HG03280 (cell line): ENCODE data around the gene AIDA.
A peak's percentile ranks its signal among the peaks of the same experiment; 100 is the strongest.
"Not testable (repeated sequence)": the region's sequence is repeated elsewhere in the genome, so short reads cannot be mapped to it uniquely, and the experiment has no call there.

Source experiments
- ATAC-seq: cut with Tn5 transposase; IDR thresholded peaks from one replicate; pipeline ENCODE4 v1.9.1; 2021; ENCODE audit warnings: mild to moderate bottlenecking, moderate library complexity; ENCODE audit not compliant: unreplicated experiment

The AIDA gene, protein sequence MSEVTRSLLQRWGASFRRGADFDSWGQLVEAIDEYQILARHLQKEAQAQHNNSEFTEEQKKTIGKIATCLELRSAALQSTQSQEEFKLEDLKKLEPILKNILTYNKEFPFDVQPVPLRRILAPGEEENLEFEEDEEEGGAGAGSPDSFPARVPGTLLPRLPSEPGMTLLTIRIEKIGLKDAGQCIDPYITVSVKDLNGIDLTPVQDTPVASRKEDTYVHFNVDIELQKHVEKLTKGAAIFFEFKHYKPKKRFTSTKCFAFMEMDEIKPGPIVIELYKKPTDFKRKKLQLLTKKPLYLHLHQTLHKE

GRCh38 chr1:222712253-222713090, at the start of gene AIDA, which contains the start of gene BROX:
Gene AIDA (minus strand): TSS chr1:222712491. CDS start chr1:222712317, 174 bp downstream.
Gene BROX (plus strand): TSS chr1:222712564. CDS start chr1:222715700, 3,136 bp downstream.
- peak; percentile 82 for ATAC-seq

- no peak for ATAC-seq
Measured at GRCh38 chr1:222761083-222761482, 48.8 kb upstream of the AIDA start.

GRCh38 chr1:222759451-222760035, 47.3 kb upstream of the AIDA start:
- no peak for ATAC-seq

- ATAC-seq: no peak
Measured at GRCh38 chr1:222757646-222758268, 45.5 kb upstream of the AIDA start.

GRCh38 chr1:222754366-222755139, 42.3 kb upstream of the AIDA start:
- no peak for ATAC-seq

DNA sequence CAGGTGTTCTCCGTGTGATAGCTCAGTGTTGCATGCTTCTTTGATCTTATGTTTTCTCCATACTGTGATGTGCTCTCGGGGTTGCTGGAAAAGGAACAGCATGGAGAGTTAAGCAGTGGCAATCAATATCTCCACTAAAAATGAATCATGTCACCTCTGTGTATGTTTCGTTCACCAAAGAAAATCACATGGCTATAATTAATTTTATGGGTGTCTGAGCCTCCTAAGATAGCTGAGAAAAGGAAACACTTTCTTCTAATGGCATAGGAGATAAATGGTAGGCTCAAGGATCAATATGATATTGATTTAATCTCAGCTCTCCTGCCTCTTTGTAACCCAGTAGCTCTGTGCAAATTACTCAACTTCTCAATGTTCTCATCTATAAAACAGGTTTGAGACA, 39.0 kb upstream of the AIDA start:
- ATAC-seq: no peak

- peak; percentile 80 for ATAC-seq
Measured at GRCh38 chr1:222750651-222751050, 38.4 kb upstream of the AIDA start.

GRCh38 chr1:222749927-222750326, 37.6 kb upstream of the AIDA start:
- ATAC-seq: no peak

DNA sequence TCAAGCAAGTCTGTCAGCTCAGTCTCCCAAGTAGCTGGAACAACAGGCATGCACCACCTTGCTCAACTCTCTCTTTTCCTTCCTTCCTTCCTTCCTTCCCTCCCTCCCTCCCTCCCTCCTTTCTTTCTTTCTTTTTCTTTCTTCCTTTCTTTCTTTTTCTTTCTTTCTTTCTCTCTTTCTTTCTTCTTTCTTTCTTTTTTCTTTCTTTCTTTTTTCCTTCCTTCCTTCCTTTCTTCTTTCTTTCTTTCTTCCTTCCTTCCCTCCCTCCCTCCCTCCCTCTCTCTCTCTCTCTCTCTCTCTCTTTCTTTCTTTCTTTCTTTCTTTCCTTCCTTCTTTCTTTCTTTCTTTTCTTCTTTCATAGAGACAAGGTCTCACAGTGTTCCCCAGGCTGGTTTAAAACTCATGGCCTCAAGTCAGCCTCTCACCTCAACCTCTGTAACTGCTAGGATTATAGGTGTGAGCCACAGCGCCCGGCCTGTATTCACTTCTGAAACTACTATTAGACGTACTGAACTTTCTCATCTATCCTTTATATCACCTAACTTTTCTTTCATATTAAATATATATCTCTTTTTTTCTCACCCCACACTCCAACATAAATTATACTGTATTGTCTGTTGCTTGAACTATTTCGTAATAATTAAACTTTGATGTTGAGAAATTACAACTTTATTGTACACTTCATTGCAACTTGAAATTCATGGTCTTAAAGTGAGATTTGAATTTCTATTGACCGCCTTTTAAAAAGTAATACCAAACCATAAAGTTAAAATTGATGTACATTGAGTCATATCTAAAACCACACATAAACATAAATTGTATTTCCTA, 29.6 kb upstream of the AIDA start:
- not testable (repeated sequence) for ATAC-seq

DNA sequence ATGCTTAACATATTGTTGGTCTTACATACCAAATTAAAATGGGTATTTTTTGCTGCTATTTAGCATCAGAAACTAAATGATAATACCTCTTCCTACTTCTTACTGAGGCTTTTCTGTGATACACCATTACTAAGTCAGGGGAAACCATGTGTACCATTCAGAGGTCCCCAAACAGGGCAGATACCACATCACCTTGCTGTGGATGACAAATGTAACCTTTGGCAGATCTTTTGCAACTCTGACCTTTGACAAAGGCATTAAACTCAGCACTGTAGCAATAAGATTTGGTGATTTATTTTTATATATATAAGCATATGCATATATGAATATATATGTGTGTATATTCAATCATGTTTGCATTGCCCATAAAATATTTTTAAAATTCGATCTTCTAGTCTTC, 27.6 kb upstream of the AIDA start:
- no peak for ATAC-seq

- no peak for ATAC-seq
Measured at GRCh38 chr1:222739465-222739864, 27.2 kb upstream of the AIDA start.

DNA sequence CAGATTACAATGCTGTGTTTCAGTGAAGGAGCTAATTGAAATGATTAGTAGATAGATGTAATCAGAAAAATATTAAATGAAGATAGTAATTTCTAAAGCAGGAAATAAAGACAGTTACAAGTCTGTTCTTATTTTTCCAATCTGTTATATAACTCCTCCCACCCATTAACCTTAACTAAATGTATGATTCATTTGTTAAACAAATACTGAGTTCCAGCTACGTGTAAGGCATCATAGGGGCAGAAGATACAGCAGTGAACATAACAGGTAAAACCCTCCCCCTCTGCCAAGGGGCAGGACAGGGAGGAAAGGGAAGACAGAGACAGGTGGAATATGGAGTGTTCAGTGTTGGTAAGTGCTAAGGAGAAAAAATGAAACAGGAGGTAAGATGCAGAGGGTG, 24.7 kb upstream of the AIDA start, which contains the start of gene FAM177B:
Gene FAM177B, plus strand, starts transcription at position 231 of the 400 bp plus-strand sequence. CDS start 9,344 bp downstream, outside the sequence.
- no peak for ATAC-seq

- no peak for ATAC-seq
Measured at GRCh38 chr1:222736470-222736869, 24.2 kb upstream of the AIDA start.

- ATAC-seq: no peak
Measured at GRCh38 chr1:222734740-222735139, 22.4 kb upstream of the AIDA start.

GRCh38 chr1:222732216-222733159, 20.2 kb upstream of the AIDA start:
- peak; percentile 99 for ATAC-seq

GRCh38 chr1:222730866-222731265, 18.6 kb upstream of the AIDA start:
- no peak for ATAC-seq

DNA sequence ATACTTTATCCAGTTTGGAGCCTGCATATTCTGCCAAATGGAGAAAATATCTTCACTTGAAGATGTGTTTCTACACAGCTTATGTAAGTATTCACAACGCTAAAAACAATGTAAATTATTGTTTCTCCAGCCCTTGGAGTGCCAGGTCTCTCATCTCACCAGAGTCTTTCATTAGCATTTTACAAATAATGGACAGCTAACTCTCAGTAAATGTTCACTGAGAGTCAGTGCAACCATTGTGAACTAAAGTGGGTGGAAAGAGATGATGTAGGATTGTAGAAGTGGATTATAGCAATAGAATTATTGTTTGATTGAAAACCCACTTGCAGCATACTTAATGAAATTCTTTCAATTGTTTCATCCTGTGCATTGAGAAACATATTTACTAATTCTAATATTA, 16.5 kb upstream of the AIDA start:
- ATAC-seq: no peak

GRCh38 chr1:222716393-222716792, 4.1 kb upstream of the AIDA start:
- no peak for ATAC-seq
